Hindlimb muscle (tissue), 1 donor: ENCODE measurements around the gene DNLZ. TPM values are rescaled to one million over a fixed set of nuclear protein-coding genes. Genes with fewer than 3 reads are reported as not detected.

Experiments
- DNase-seq: peaks from one replicate; pipeline ENCODE4 v3.0.0-alpha.2; 2013
- polyA plus RNA-seq: library from polyadenylated mRNA; unstranded; fragments of 120-200 nt; gene quantifications from one replicate; pipeline ENCODE4 v1.2.1, GENCODE V29; 2013; ENCODE audit not compliant: insufficient read length

DNLZ gene
- polyA plus RNA-seq, 1 donor = 10.5 TPM

- no peak for DNase-seq
Measured at GRCh38 chr9:136342181-136343120, 21.1 kb downstream of the DNLZ start.

- no peak for DNase-seq
Measured at GRCh38 chr9:136341769-136342168, 21.8 kb downstream of the DNLZ start.

GRCh38 chr9:136341042-136341655, 22.4 kb downstream of the DNLZ start:
- no peak for DNase-seq

GRCh38 chr9:136340356-136341041, 23.0 kb downstream of the DNLZ start:
- no peak for DNase-seq

- no peak for DNase-seq
Measured at GRCh38 chr9:136339958-136340310, 23.6 kb downstream of the DNLZ start.

GRCh38 chr9:136339173-136339957, 24.2 kb downstream of the DNLZ start:
- DNase-seq = no peak

GRCh38 chr9:136338511-136338910, 25.0 kb downstream of the DNLZ start:
- no peak for DNase-seq

GRCh38 chr9:136337416-136338395, 25.8 kb downstream of the DNLZ start:
- DNase-seq = no peak

- DNase-seq = no peak
Measured at GRCh38 chr9:136336881-136337280, 26.7 kb downstream of the DNLZ start.

GRCh38 chr9:136336156-136336870, 27.2 kb downstream of the DNLZ start:
- DNase-seq = no peak

- DNase-seq = no peak
Measured at GRCh38 chr9:136335296-136336155, 28.0 kb downstream of the DNLZ start.

- DNase-seq = no peak
Measured at GRCh38 chr9:136334541-136334940, 29.0 kb downstream of the DNLZ start.

- no peak for DNase-seq
Measured at GRCh38 chr9:136333486-136333885, 30.1 kb downstream of the DNLZ start.

- no peak for DNase-seq
Measured at GRCh38 chr9:136333045-136333444, 30.5 kb downstream of the DNLZ start.

- DNase-seq = no peak
Measured at GRCh38 chr9:136332482-136332983, 31.0 kb downstream of the DNLZ start.

- no peak for DNase-seq
Measured at GRCh38 chr9:136331556-136332481, 31.7 kb downstream of the DNLZ start.

GRCh38 chr9:136331030-136331429, 32.5 kb downstream of the DNLZ start:
- DNase-seq = no peak

- DNase-seq = no peak
Measured at GRCh38 chr9:136330406-136330990, 33.0 kb downstream of the DNLZ start.
